ENCODE results near the gene SLC4A3.

SLC4A3 gene

GRCh38 chr2:219636144-219636915 lies 8.9 kb downstream of the SLC4A3 start:
- DNase-seq (ENCODE audit: low read depth), result no peak
- no peak for TF ChIP-seq CTCF (IDR thresholded peaks at IDR 0.05; ENCODE audit: low read depth, low read length, missing control alignments)
- H3K4me3 ChIP-seq (ENCODE audit: low read depth, low read length), result no peak overlapping the region
- in situ Hi-C loops (cut with HindIII; ENCODE audit: low sequenced_read_pairs), result no loop called here

- H3K4me3 ChIP-seq (ENCODE audit: low read depth, low read length), result no peak overlapping the region
- in situ Hi-C loops (cut with HindIII; ENCODE audit: low sequenced_read_pairs), result no loop called here
- no peak for DNase-seq (ENCODE audit: low read depth)
- no peak for TF ChIP-seq CTCF (IDR thresholded peaks at IDR 0.05; ENCODE audit: low read depth, low read length, missing control alignments)
Observed at GRCh38 chr2:219636941-219637841, 9.8 kb downstream of the SLC4A3 start.

GRCh38 chr2:219637842-219638185 lies 10.4 kb downstream of the SLC4A3 start:
- DNase-seq (ENCODE audit: low read depth), result no peak
- H3K4me3 ChIP-seq (ENCODE audit: low read depth, low read length), result no peak overlapping the region
- in situ Hi-C loops (cut with HindIII; ENCODE audit: low sequenced_read_pairs), result no loop called here
- no peak for TF ChIP-seq CTCF (IDR thresholded peaks at IDR 0.05; ENCODE audit: low read depth, low read length, missing control alignments)

GRCh38 chr2:219638217-219638947 lies 11.0 kb downstream of the SLC4A3 start:
- H3K4me3 ChIP-seq (ENCODE audit: low read depth, low read length), result no peak overlapping the region
- in situ Hi-C loops (cut with HindIII; ENCODE audit: low sequenced_read_pairs), result no loop called here
- no peak for DNase-seq (ENCODE audit: low read depth)
- peak; percentile 35 for TF ChIP-seq CTCF (IDR thresholded peaks at IDR 0.05; ENCODE audit: low read depth, low read length, missing control alignments)

GRCh38 chr2:219638948-219639755 lies 11.7 kb downstream of the SLC4A3 start:
- in situ Hi-C loops (cut with HindIII; ENCODE audit: low sequenced_read_pairs), result no loop called here
- no peak for TF ChIP-seq CTCF (IDR thresholded peaks at IDR 0.05; ENCODE audit: low read depth, low read length, missing control alignments)
- no peak for DNase-seq (ENCODE audit: low read depth)
- H3K4me3 ChIP-seq (ENCODE audit: low read depth, low read length), result no peak overlapping the region

Measured in astrocyte of the cerebellum (primary cell).